ENCODE results near the gene NUDT13. TPM values are rescaled to one million over a fixed set of nuclear protein-coding genes. Genes with fewer than 3 reads are reported as not detected.

The NUDT13 gene
- 1.5 and 1.6 TPM in 2 replicates for total RNA-seq

DNA sequence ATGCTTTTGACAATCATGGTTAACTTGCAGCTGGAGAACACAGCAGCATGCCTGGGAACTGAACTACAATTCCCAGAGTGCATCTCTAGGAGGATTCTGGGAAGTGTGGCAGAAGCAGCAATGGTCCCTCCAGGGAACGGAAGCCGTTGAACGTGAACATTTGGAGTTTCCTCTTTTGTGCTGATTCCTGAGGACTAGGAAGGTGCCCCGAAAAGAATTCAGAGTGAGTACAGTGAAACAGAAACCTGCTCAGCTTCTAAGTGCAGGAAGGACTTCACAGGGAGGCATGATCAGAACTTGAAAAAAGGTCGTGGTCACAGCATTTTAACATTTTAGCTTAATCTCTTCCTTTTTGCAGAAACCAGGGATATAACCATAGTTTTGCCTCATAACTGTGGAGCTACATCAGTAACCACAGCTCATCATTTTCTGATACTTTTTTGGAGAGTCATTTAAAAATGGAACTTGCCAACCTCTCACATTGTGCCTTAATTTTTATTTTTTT is at the start of gene NUDT13:
TSS of gene NUDT13 (plus strand) at position 111 of the 505 bp plus-strand sequence. CDS start 3,911 bp downstream, outside the sequence.

DNA sequence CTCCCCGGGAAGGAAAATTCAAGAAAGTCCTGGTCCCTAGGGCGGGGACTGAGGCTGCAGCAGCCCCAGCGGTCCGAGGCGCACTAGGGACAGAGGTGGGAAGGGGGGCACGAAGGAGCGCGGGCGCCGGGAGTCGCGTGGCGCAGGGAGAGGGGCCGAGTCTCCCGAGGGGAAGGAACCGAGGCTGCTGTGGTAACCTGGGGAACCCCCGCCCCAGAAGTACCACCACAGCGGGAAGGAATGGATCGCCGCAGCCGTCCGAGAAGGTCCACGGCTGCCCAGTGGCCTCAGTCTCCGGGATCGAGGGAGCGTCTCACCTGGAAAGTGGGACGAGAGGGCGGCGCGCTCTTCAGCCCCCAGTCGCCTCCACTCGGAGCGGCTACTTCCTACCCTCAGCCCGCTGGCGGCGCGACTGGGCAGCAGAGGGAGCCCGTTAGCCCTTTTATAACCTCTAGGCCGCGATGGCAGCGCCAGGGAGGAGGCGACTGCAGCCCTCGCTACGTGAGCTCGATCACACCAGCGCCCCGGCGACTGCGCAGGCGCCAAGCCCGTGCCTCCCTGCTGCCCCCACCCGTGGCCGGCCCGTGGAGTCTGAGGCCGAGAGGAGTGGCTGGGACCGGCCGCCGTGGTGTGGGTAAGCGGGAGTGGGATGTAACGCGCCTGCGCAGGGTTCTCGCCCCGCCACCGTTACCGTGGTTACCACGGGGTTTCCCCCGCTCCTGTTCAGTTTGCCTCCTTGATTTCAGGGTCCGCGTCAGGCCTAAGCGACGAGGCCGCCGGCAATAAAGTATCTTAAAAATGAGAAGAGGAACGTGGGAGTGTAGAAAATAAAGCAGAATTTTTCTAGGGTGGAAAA is 13.6 kb upstream of the NUDT13 start, which contains the start of gene P4HA1:
TSS of gene P4HA1 (minus strand) at position 418 of the 856 bp plus-strand sequence. CDS start 21,983 bp downstream, outside the sequence.

DNA sequence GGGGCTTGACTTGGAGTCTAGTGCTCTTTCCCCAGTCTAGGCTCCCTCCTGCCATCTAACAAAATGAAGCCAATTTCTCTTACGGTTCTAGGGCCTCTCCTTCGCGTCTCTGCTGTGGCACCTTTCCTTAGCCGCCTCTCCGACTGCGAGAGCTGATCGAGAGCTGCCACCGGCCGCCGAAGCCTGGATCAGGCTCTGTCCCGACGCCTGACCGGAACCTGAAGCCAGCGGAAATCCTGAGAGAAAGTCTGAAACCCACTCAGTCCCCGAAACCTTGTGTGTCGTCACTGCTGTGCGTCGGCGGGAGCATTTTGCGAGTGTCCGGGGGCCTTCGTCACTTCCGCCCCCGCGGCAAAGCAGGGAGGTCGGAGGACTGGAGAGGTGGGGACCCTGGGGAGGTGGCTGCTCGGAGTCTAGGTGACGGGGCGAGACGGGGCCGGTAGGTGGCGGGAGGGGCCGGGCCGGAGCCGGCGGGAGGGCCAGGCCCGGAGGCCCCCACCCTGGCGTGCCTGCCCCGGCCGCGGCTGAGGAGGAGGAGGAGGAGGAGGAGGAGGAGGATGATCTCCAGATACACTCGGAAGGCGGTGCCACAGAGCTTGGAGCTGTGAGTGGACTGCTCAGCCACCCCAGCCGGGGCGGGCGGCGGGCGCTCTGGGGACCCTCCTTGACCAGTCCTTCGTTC is 57.7 kb downstream of the NUDT13 start, which contains the start of the genes ECD and FAM149B1:
TSS of gene ECD (minus strand) at position 226 of the 682 bp plus-strand sequence. CDS start 4,071 bp downstream, outside the sequence.
TSS of gene FAM149B1 (plus strand) at position 337 of the 682 bp plus-strand sequence. CDS start at position 558, 221 bp downstream.

Other genes with a start within 250 kb of the NUDT13 start
- gene OIT3, start 216.7 kb upstream of the NUDT13 start, total RNA-seq: 0.26 and 0.32 TPM in 2 replicates
- not detected in 2 replicates for gene PLA2G12B, start 155.6 kb upstream of the NUDT13 start, total RNA-seq
- 110 and 152 TPM in 2 replicates for gene P4HA1, start 13.6 kb upstream of the NUDT13 start, total RNA-seq
- gene ECD, start 57.6 kb downstream of the NUDT13 start, total RNA-seq: 16.7 and 18.1 TPM in 2 replicates
- gene FAM149B1, start 57.7 kb downstream of the NUDT13 start, total RNA-seq: 27.9 and 44.2 TPM in 2 replicates
- gene DNAJC9, start 136.8 kb downstream of the NUDT13 start, total RNA-seq: 13.9 and 15.6 TPM in 2 replicates
- gene MRPS16, start 142.2 kb downstream of the NUDT13 start, total RNA-seq: 51.9 and 52.3 TPM in 2 replicates
- 1.4 and 2.1 TPM in 2 replicates for gene CFAP70, start 248.4 kb downstream of the NUDT13 start, total RNA-seq